Thymus (tissue), 11 donors: ENCODE measurements around the gene DCAF6. TPM values are rescaled to one million over a fixed set of nuclear protein-coding genes. Genes with fewer than 3 reads are reported as not detected.

Experiments
- DNase-seq, 9 donors: peaks; one replicate each; pipeline ENCODE4 v3.0.0-alpha.2; 2013; ENCODE audit warnings: low spot score in 9 of 9, low read depth in 6 of 9, missing footprints in 1 of 9
- H3K27ac ChIP-seq, 2 donors: one replicate each; pipeline ENCODE4 v1.5.1; 2013; ENCODE audit warnings: control low read depth in 1 of 2, low read depth in 1 of 2, low read length in 1 of 2, mild to moderate bottlenecking in 1 of 2, moderate library complexity in 1 of 2
- H3K27me3 ChIP-seq, 2 donors: one replicate each; pipeline ENCODE4 v1.5.1; 2013; ENCODE audit warnings: low read length in 1 of 2; ENCODE audit not compliant: control insufficient read depth in 2 of 2, insufficient read depth in 1 of 2
- H3K36me3 ChIP-seq, 2 donors: one replicate each; pipeline ENCODE4 v1.5.1; 2013; ENCODE audit warnings: low read length in 1 of 2, mild to moderate bottlenecking in 1 of 2, moderate library complexity in 1 of 2; ENCODE audit not compliant: control insufficient read depth in 2 of 2, insufficient read depth in 2 of 2
- H3K4me1 ChIP-seq, 2 donors: one replicate each; pipeline ENCODE4 v1.5.1; 2013; ENCODE audit warnings: low read length in 2 of 2; ENCODE audit not compliant: control insufficient read depth in 2 of 2, insufficient read depth in 2 of 2
- H3K4me3 ChIP-seq, 2 donors: one replicate each; pipeline ENCODE4 v1.5.1; 2013; ENCODE audit warnings: low read length in 2 of 2, control low read depth in 1 of 2, mild to moderate bottlenecking in 1 of 2
- H3K9me3 ChIP-seq, 2 donors: one replicate each; pipeline ENCODE4 v1.5.1; 2013; ENCODE audit warnings: low read length in 1 of 2, mild to moderate bottlenecking in 1 of 2; ENCODE audit not compliant: control insufficient read depth in 2 of 2, insufficient read depth in 1 of 2
- WGBS: extraction: QIAGEN DNeasy Blood & Tissue Kit; methylation state at CpG from one replicate; pipeline ENCODE4 v1.1.7; 2013; 5-methylcytosine and 5-hydroxymethylcytosine counted together
- polyA plus RNA-seq: library from polyadenylated mRNA; stranded (reverse); fragments of 200-250 nt; gene quantifications from one replicate; pipeline ENCODE4 v1.2.3, GENCODE V29; 2013
- total RNA-seq: library from RNA; stranded (reverse); fragments of 120-200 nt; gene quantifications from one replicate; pipeline ENCODE4 v1.2.4, GENCODE V29; 2013
- donor health status: healthy.

Gene DCAF6
- total and polyA plus RNA-seq, 2 donors = 28.0 to 51.7 TPM

DNA sequence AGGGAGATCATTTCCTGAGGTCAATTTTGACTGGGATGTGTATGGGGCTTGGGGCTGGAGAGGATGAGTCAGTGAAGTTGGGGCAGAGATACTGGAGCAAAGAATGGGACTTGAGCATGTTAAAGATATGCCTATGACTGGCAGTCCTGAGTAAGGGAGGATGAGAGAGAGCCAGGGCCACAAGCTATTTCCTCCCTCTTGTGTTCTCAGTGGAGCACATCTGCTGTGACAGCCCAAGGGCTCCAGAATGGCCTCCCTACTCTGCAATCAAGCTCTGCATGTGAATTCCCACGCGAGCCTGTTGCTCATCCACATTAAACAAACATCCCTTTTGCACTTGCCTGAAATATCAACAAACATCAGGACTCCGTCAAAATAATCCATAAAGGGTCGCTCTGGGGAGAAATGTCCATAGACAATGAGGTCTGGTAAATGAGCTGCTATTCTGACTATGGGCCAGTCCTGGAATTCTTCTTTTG, 31.8 kb upstream of the DCAF6 start:
- no peak overlapping the region for H3K27ac ChIP-seq
- peaks cover 1 to 5% of the 10 kb centered on the region in 2 donors for H3K9me3 ChIP-seq
- H3K27me3 ChIP-seq = no peaks in the 10 kb centered on the region
- peak in 1 of 9 donors; percentile 7 for DNase-seq
- H3K4me1 ChIP-seq = peaks cover 0 to 3% of the 10 kb centered on the region in 2 donors
- no peaks in the 10 kb centered on the region for H3K36me3 ChIP-seq
- 98% methylated on average over 4 of the region's 4 CpGs for WGBS
- no peak overlapping the region for H3K4me3 ChIP-seq

DNA sequence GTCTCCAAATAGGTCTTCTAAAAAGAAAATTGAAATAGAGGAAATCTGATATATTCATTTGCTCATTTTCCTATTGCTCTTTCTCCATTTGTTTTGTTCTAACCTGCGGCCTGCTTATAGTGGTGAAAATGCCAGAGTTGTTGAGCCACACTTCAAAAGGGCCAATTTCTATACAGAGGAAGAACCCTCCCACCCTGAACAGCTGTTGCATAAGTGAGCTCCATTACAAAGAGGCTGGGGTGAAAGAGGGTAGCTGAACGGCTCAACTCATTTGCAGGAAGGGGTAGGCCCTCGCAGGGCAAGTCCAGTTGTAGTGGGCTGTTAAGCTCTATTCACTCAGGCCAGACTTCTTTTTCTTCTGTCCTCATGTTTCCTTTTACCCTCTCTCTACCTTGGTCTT, 31.3 kb upstream of the DCAF6 start:
- peaks cover 1 to 9% of the 10 kb centered on the region in 2 donors for H3K9me3 ChIP-seq
- DNase-seq = peak in 1 of 9 donors; percentile 20
- no peak overlapping the region for H3K27ac ChIP-seq
- no peaks in the 10 kb centered on the region for H3K27me3 ChIP-seq
- peaks cover 0 to 3% of the 10 kb centered on the region in 2 donors for H3K4me1 ChIP-seq
- WGBS = 91% methylated on average over 3 of the region's 3 CpGs
- no peak overlapping the region for H3K4me3 ChIP-seq
- no peaks in the 10 kb centered on the region for H3K36me3 ChIP-seq

DNA sequence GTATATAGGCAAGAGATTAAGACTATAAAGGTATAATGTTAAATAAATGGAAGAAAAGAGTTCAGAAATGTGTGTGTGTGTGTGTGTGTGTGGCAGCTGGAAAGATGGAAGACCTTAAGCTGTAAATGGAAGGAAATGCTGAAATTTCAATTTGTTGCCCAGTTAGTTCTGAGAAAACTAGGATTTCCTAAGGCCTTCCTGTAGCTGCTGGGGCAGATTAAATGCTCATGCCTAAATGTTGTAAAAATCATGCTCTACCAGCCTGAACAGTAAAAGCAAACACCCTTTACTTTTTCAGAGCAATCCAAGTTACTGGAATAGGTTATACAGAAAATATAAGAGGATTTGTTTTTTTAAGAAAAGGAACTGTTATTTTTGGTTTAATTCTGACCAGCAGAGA, 30.8 kb upstream of the DCAF6 start:
- peaks cover 1 to 9% of the 10 kb centered on the region in 2 donors for H3K9me3 ChIP-seq
- H3K36me3 ChIP-seq = no peaks in the 10 kb centered on the region
- DNase-seq = no peak
- H3K4me3 ChIP-seq = no peak overlapping the region
- H3K27ac ChIP-seq = no peak overlapping the region
- H3K4me1 ChIP-seq = peaks cover 0 to 3% of the 10 kb centered on the region in 2 donors
- H3K27me3 ChIP-seq = no peaks in the 10 kb centered on the region

DNA sequence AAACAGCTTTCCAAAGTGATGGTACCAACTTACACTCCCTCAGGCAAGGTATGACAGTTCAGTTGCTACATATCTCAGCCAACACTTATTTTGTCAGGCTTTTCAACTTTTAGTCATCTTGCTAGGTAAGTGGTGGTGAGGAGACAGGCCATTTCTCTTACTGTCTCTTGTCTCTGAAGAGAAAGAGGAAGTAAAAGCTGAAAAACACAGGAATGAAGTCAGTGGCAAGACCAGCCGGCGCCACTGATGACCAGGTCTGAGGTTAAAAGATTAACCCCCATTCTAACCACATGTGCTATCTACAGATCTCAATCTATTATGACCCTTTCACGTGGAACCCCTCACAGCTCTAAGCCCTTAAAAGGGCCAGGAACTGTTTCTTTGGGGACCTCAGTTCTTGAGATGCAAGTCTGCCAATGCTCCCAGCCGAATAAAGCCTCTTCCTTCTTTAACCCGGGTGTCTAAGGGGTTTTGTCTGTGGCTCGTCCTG, 26.7 kb upstream of the DCAF6 start:
- no peak for DNase-seq
- Histone ChIP-seq H3K4me1 (peaks cover 0 to 3% of the 10 kb centered on the region in 2 donors), H3K9me3 (peaks cover 1 to 9% of the 10 kb centered on the region in 2 donors), H3K27ac (no peak overlapping the region), H3K4me3 (no peak overlapping the region), H3K27me3 (no peaks in the 10 kb centered on the region), H3K36me3 (peaks cover 0 to 3% of the 10 kb centered on the region in 2 donors)
- 88% methylated on average over 6 of the region's 6 CpGs for WGBS

DNA sequence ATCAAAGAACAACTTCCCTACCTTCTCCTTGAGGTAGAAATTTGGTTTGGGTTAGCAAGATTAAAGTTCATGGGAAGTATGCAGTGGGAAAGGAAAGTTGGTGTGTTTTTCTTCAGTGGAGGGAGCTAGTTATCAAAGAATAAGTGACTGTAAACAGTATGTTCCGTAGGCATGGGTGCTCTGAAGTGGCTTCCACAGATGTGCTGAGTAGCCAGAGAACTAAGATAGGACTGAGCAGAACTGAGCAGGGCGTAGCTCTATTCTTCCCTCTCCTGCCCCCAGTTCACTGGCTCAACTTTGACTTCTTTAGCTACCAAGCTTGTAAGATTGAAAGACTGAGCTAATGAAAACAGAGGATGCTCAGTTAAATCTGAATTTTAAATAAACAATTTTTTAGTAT, 26.0 kb upstream of the DCAF6 start:
- no peaks in the 10 kb centered on the region for H3K27me3 ChIP-seq
- peaks cover 1 to 9% of the 10 kb centered on the region in 2 donors for H3K9me3 ChIP-seq
- DNase-seq = no peak
- H3K4me1 ChIP-seq = no peaks in the 10 kb centered on the region
- H3K27ac ChIP-seq = no peak overlapping the region
- WGBS = 73% methylated on average over 2 of the region's 2 CpGs
- H3K4me3 ChIP-seq = no peak overlapping the region
- H3K36me3 ChIP-seq = peaks cover 2 to 3% of the 10 kb centered on the region in 2 donors

DNA sequence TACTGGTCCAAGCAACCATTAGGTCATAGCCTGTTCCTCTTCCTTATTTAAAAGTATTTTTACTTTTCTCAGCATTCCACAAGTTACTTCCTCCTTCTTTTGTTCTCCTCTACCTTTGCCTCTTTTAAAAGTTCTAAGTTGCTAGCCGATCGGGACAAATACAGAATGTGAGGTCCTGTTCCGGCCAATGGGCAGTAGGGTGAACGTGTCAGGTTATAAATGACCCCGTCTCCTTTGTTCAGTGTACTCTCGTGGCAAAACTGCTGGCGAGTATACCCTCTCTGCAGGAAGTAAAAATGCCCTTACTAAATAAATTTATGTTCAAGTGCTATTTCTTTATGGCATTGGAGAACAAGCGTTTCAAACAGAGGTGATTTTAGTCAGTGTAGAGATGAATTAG, 25.1 kb upstream of the DCAF6 start:
- no peaks in the 10 kb centered on the region for H3K4me1 ChIP-seq
- no peaks in the 10 kb centered on the region for H3K27me3 ChIP-seq
- peaks cover 3 to 6% of the 10 kb centered on the region in 2 donors for H3K36me3 ChIP-seq
- H3K9me3 ChIP-seq = peaks cover 1 to 9% of the 10 kb centered on the region in 2 donors
- H3K4me3 ChIP-seq = no peak overlapping the region
- H3K27ac ChIP-seq = no peak overlapping the region
- no peak for DNase-seq
- WGBS = 75% methylated on average over 8 of the region's 8 CpGs

DNA sequence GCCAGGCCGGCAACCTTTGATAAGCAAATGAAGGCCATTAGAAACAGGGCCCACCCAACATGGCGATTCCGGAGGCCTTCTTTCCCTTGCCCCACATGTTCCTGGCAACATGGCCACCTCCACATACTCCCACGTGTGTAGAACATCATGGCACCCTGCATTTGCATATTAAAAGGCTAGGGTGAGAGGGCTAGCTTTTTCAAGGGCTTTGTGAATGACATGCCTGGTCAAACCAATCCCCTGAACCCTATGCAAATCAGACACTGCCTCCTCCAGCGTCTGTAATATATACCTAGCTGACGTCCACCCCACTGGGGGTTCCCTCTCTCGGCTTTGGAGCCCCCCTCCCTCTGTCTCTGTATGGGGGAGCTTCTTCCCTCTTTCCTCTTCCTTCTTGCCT, 24.2 kb upstream of the DCAF6 start:
- DNase-seq = no peak
- no peaks in the 10 kb centered on the region for H3K27me3 ChIP-seq
- 97% methylated on average over 7 of the region's 7 CpGs for WGBS
- H3K36me3 ChIP-seq = peaks cover 5 to 6% of the 10 kb centered on the region in 2 donors
- H3K4me1 ChIP-seq = no peaks in the 10 kb centered on the region
- H3K4me3 ChIP-seq = no peak overlapping the region
- no peak overlapping the region for H3K27ac ChIP-seq
- peaks cover 1 to 9% of the 10 kb centered on the region in 2 donors for H3K9me3 ChIP-seq

DNA sequence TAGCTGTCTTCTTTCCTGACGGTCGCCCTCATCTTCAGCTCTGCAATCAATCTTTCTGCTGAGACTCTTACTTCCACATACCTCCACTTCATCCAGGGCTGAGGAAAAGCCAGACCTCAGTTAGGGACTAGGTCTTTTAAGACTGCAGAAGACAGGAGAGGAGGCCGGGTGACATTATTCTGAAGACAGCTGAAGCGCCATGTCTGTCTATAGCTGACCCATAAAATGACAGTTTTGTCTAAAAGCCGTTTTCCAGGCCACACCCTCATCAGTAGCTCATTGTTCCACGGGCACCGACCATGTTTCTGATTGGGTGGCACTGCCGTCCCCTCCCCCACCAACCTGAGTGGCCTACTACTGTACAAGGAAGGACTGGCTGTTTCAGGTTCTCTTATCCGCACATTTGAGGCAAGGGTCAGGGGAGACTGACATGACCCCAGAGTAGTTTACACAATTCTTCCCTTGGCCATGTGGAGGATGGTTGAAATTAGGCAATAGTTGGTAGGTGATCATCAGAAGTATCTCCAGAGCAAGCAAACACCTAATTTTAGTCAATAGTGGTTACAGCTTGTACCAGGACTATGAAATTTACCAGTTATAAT, 22.5 kb upstream of the DCAF6 start, which contains the start of gene ADCY10:
TSS of gene ADCY10 (minus strand) at position 240 of the 602 bp plus-strand sequence. CDS start 8,994 bp downstream, outside the sequence.
- DNase-seq = no peak
- no peak within 1 kb of the TSS for H3K4me3 ChIP-seq
- WGBS = 98% methylated on average over 9 of the region's 9 CpGs
- peaks cover 6% of the 10 kb centered on the region in 2 donors for H3K36me3 ChIP-seq
- H3K27ac ChIP-seq = no peak within 1 kb of the TSS
- no peaks in the 10 kb centered on the region for H3K4me1 ChIP-seq
- H3K9me3 ChIP-seq = peaks cover 1 to 9% of the 10 kb centered on the region in 2 donors
- H3K27me3 ChIP-seq = no peaks in the 10 kb centered on the region

DNA sequence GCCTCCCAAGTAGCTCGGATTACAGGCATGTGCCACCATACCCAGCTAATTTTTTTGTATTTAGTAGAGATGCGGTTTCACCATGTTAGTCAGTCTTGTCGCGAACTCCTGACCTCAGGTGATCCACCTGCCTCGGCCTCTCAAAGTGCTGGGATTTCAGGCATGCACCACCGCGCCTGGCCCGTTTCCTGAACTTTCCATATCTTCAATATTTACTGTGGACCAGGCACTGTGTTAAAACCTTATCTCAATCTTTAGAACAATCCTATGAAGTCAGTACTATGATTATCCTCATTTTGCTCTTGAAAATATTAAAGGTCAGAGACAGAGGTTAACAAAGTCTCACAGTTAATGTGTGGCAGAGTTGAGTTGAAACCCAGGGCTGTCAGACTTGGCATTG, 20.9 kb upstream of the DCAF6 start:
- no peak overlapping the region for H3K4me3 ChIP-seq
- WGBS = 98% methylated on average over 8 of the region's 8 CpGs

More for the DNA sequence above, 20.9 kb upstream of the DCAF6 start:
- H3K27me3 ChIP-seq = no peaks in the 10 kb centered on the region
- H3K27ac ChIP-seq = no peak overlapping the region
- no peaks in the 10 kb centered on the region for H3K9me3 ChIP-seq
- peaks cover 6% of the 10 kb centered on the region in 2 donors for H3K36me3 ChIP-seq
- no peak for DNase-seq
- H3K4me1 ChIP-seq = no peaks in the 10 kb centered on the region
